K562 (cell line): ENCODE measurements around the gene DNAH8. TPM values are rescaled to one million over a fixed set of nuclear protein-coding genes. Genes with fewer than 3 reads are reported as not detected.
A peak's percentile ranks its signal among the peaks of the same experiment; 100 is the strongest.

Experiments
- ATAC-seq: fragments of 200-7000 bp; cut with Tn5 transposase; 3 replicates; pipeline ENCODE4 v1.9.1; 2020; ENCODE audit warnings: moderate library complexity
- BruUV-seq: library from RNA; stranded (reverse); fragments of 400-500 nt; replicated peaks from 2 replicates; lab custom pipeline; 2021; lab: Mats Ljungman, UMichigan
- CTCF ChIA-PET: fragments of 300-600 bp; formaldehyde crosslinking; extraction: SDS; loops from one replicate; lab custom pipeline; 2021; ENCODE audit warnings: low intra/inter-chr PET ratio; lab: Yijun Ruan, JAX
- POLR2A ChIA-PET: fragments of 300-600, 350-650 bp; sonication (Branson Sonifier 250); formaldehyde crosslinking; extraction: SDS; loops from one replicate; lab custom pipeline; 2021; ENCODE audit warnings: antibody characterized with exemption, inconsistent platforms; lab: Yijun Ruan, JAX
- DNase-seq, 4 experiments: peaks; one replicate each; pipeline versions ENCODE4 v3.0.0 to v3.0.0-alpha.2; 2011 to 2018; ENCODE audit warnings: low spot score in 3 of 4, mixed read lengths in 3 of 4; ENCODE audit errors: extremely low read depth in 1 of 4
- FAIRE-seq: peaks from 2 replicates; lab custom pipeline; 2011; peaks lifted over from hg19 to GRCh38; lab: Jason Lieb, UNC
- H2AFZ ChIP-seq: 2 replicates; pipeline ENCODE4 v1.6.0; 2011; ENCODE audit warnings: low read depth, low read length, control low read depth, inconsistent platforms
- H3K27ac ChIP-seq: fragments of 200-600 bp; 3 replicates; pipeline ENCODE4 v1.8.0; 2011; ENCODE audit warnings: low read depth, mild to moderate bottlenecking, control low read depth, inconsistent platforms, low read length, moderate library complexity, mixed read lengths; ENCODE audit errors: extremely low read depth
- H3K27me3 ChIP-seq, 2 experiments: fragments of 300-600 bp in 1 of 2; 2 replicates in 1 of 2; 3 replicates in 1 of 2; pipeline versions ENCODE4 v1.6.0 to v1.8.0; 2011; ENCODE audit warnings: inconsistent platforms in 2 of 2, low read length in 2 of 2, mild to moderate bottlenecking in 1 of 2, mixed read lengths in 1 of 2, moderate library complexity in 1 of 2; ENCODE audit not compliant: control insufficient read depth in 2 of 2, insufficient read depth in 2 of 2
- H3K36me3 ChIP-seq: fragments of 300-600 bp; 3 replicates; pipeline ENCODE4 v1.8.0; 2011; ENCODE audit warnings: mild to moderate bottlenecking, low read length, inconsistent platforms; ENCODE audit not compliant: control insufficient read depth, insufficient read depth
- H3K4me1 ChIP-seq, 2 experiments: fragments of 200-600 bp in 1 of 2; replicated peaks in 1 of 2; 2 replicates in 1 of 2; 3 replicates in 1 of 2; pipeline versions ENCODE4 v1.5.1 to v1.8.0; 2011; ENCODE audit warnings: inconsistent platforms in 2 of 2, low read length in 2 of 2, mild to moderate bottlenecking in 1 of 2, mixed read lengths in 1 of 2, moderate library complexity in 1 of 2; ENCODE audit not compliant: control insufficient read depth in 2 of 2, insufficient read depth in 2 of 2
- H3K4me2 ChIP-seq: 2 replicates; pipeline ENCODE4 v1.6.1; 2011; ENCODE audit warnings: low read length, control low read depth, inconsistent platforms, mixed read lengths; ENCODE audit not compliant: insufficient read depth
- H3K4me3 ChIP-seq: fragments of 200-600 bp; sonication (generic), shearing (Covaris generic); 2 replicates; pipeline ENCODE4 v1.5.1; 2016; ENCODE audit warnings: control low read depth, inconsistent platforms
- H3K79me2 ChIP-seq: fragments of 200-600 bp; 3 replicates; pipeline ENCODE4 v1.8.0; 2011; ENCODE audit warnings: low read length, inconsistent platforms; ENCODE audit not compliant: control insufficient read depth, insufficient read depth
- H3K9ac ChIP-seq, 2 experiments: 2 replicates each; pipeline versions ENCODE4 v1.6.0 to v1.6.1; 2011; ENCODE audit warnings: low read depth in 2 of 2, low read length in 2 of 2, control low read depth in 1 of 2, inconsistent platforms in 1 of 2, mild to moderate bottlenecking in 1 of 2, mixed read lengths in 1 of 2; ENCODE audit not compliant: insufficient read depth in 1 of 2
- H3K9me1 ChIP-seq: one replicate; pipeline ENCODE4 v1.6.0; 2011; ENCODE audit warnings: inconsistent platforms, mild to moderate bottlenecking, low read length, moderate library complexity; ENCODE audit not compliant: control insufficient read depth, insufficient read depth
- H3K9me3 ChIP-seq: replicated peaks from 2 replicates; pipeline ENCODE4 v1.5.1; 2011; ENCODE audit warnings: low read depth, low read length, inconsistent platforms; ENCODE audit not compliant: control insufficient read depth, insufficient read depth
- H4K20me1 ChIP-seq: replicated peaks from 2 replicates; pipeline ENCODE4 v1.6.1; 2011; ENCODE audit warnings: low read length, inconsistent platforms, mixed read lengths; ENCODE audit not compliant: control insufficient read depth, insufficient read depth
- ILF3 ChIP-seq: fragments of 450-650 bp; IDR thresholded peaks from 2 replicates; pipeline ENCODE4 v1.6.1; 2018; ENCODE audit warnings: antibody characterized with exemption, mild to moderate bottlenecking, moderate library complexity, borderline replicate concordance
- POLR2G ChIP-seq: fragments of 200-400 bp; formaldehyde crosslinking; IDR thresholded peaks from 2 replicates; pipeline ENCODE4 v1.6.1; 2017; ENCODE audit warnings: low read depth, mild to moderate bottlenecking, antibody characterized with exemption, low read length, moderate library complexity
- PTRF ChIP-seq: fragments of 450-650 bp; IDR thresholded peaks from 2 replicates; pipeline ENCODE4 v1.6.1; 2016; ENCODE audit warnings: mild to moderate bottlenecking, missing genetic modification characterization, missing compliant biosample characterization
- SMAD2 ChIP-seq: fragments of 150-350 bp; IDR thresholded peaks from 2 replicates; pipeline ENCODE4 v1.6.1; 2014; ENCODE audit warnings: low read depth, mild to moderate bottlenecking, low read length
- ZNF224 ChIP-seq: sonication (generic); formaldehyde crosslinking; IDR thresholded peaks from 2 replicates; pipeline ENCODE4 v1.8.0; 2022; ENCODE audit warnings: mild to moderate bottlenecking, missing genetic modification reagents
- ZNF316 ChIP-seq: fragments of 450-650 bp; IDR thresholded peaks from 2 replicates; pipeline ENCODE4 v1.6.1; 2016
- ZNF408 ChIP-seq: fragments of 250-450 bp; sonication (Bioruptor Pico); IDR thresholded peaks from 2 replicates; pipeline ENCODE4 v1.4.0; 2020; ENCODE audit warnings: low read depth, mild to moderate bottlenecking, moderate library complexity
- WGBS: fragments of 100-300 bp; shearing (Covaris generic); methylation state at CpG from one replicate; pipeline ENCODE4 v1.1.6; 2016; ENCODE audit warnings: low coverage, mixed read lengths; ENCODE audit not compliant: insufficient coverage; ENCODE audit errors: missing lambda C conversion rate; 5-methylcytosine and 5-hydroxymethylcytosine counted together
- in situ Hi-C: fragments of 300-500 bp; cut with MboI; formaldehyde crosslinking; loops from 4 replicates; pipeline ENCODE4 v1.15.0; 2018; ENCODE audit warnings: inconsistent platforms, mixed read lengths
- intact Hi-C: fragments of 100-400 bp; cut with micrococcal nuclease; formaldehyde crosslinking; loops from 2 replicates; pipeline ENCODE4 v1.14.2; 2022
- polyA plus RNA-seq, 8 experiments: library from polyadenylated mRNA; depleted of rRNA in 4 of 8; stranded (reverse) in 5 of 8; unstranded in 3 of 8; fragments of >200 nt; fragmentation: Nextera tagmentation in 2 of 8; fragmentation: Illumina TruSeq in 1 of 8; extraction: Ambion mirVana in 2 of 8; extraction: Trizol in 1 of 8; gene quantifications; 2 replicates each; pipeline versions ENCODE4 v1.2.1 to v1.2.3, GENCODE V29; 2011 to 2014; ENCODE audit warnings: inconsistent platforms in 1 of 8, missing spikeins in 1 of 8
- total RNA-seq, 7 experiments: library from RNA; depleted of rRNA in 6 of 7; stranded (reverse); fragments of >200 nt in 6 of 7; fragmentation: Illumina TruSeq in 2 of 7; extraction: Trizol in 2 of 7; gene quantifications; 2 replicates each; pipeline versions ENCODE4 v1.2.1 to v1.2.3, GENCODE V29; 2011 to 2021; ENCODE audit warnings: low replicate concordance in 1 of 7
- TF ChIP-seq, protein P1 (sequence below): sonication (generic); formaldehyde crosslinking; IDR thresholded peaks from 2 replicates; pipeline ENCODE4 v1.5.0; 2020; ENCODE audit warnings: missing genetic modification reagents

The DNAH8 gene
- total and polyA plus RNA-seq, 9 of the 15 experiments (the other 6 are each of a cell fraction or from before 2014, with no cell fraction given), result 1.2 to 4.2 (median 2.9) TPM

- TF ChIP-seq PTRF, result no peak
- TF ChIP-seq ILF3, result no peak
- no peak for TF ChIP-seq ZNF224 (CRISPR knock-in tag)
Measured at GRCh38 chr6:38792356-38792755, 77.2 kb downstream of the DNAH8 start (continued).

DNA sequence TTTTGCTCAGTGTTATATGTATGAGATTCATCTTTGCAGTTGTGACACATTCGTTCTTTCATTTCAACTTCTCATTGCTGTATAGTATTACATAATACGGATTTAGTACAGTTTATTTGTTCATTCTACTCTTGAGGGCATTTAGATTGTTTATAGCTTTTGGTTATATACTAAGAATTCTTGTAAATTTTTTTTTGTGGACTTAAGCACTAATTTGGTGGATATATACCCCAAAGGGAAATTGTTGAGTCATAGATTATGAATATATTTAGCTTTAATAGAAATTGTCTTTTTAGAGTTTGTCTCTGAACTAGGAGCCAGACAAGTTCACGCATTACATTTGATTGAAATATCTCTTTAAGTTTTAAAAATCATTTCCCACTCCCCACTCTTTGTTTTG is 79.6 kb downstream of the DNAH8 start:
- no peak overlapping the region for H3K4me3 ChIP-seq
- no peak for FAIRE-seq
- intact Hi-C loops, result no loop called here
- CTCF ChIA-PET, result no interaction called here
- in situ Hi-C loops, result no loop called here
- H3K27me3 ChIP-seq, result no peaks in the 10 kb centered on the region
- no peaks in the 10 kb centered on the region for H3K79me2 ChIP-seq
- H3K36me3 ChIP-seq, result peaks cover 3% of the 10 kb centered on the region; the same call in 1 of the 3 replicates
- H3K9me1 ChIP-seq, result no peaks in the 10 kb centered on the region
- WGBS, result 44% methylated on average over 3 of the region's 3 CpGs
- ATAC-seq, result no peak
- no peak overlapping the region for H2AFZ ChIP-seq
- TF ChIP-seq, protein P1, sequence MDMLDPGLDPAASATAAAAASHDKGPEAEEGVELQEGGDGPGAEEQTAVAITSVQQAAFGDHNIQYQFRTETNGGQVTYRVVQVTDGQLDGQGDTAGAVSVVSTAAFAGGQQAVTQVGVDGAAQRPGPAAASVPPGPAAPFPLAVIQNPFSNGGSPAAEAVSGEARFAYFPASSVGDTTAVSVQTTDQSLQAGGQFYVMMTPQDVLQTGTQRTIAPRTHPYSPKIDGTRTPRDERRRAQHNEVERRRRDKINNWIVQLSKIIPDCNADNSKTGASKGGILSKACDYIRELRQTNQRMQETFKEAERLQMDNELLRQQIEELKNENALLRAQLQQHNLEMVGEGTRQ (CRISPR knock-in tag), result no peak
- no peak for TF ChIP-seq SMAD2
- peak; percentile 17; the same call in 1 of the 2 replicates for TF ChIP-seq ZNF316
- TF ChIP-seq POLR2G, result no peak
- TF ChIP-seq ZNF408 (CRISPR knock-in tag), result no peak
- H3K4me2 ChIP-seq, result no peak overlapping the region
- no peak overlapping the region for H3K27ac ChIP-seq
- no peaks in the 10 kb centered on the region for H3K9me3 ChIP-seq
- no peaks in the 10 kb centered on the region for H4K20me1 ChIP-seq
- no TSS peak for BruUV-seq
- DNase-seq, result no peak
- no peak overlapping the region for H3K9ac ChIP-seq
- POLR2A ChIA-PET, result interaction anchor here (0.6 kb wide), 1 partner anchor 85 kb away, joined by 3 read pairs; no protein-coding TSS in a partner anchor
- peaks cover 8 to 24% of the 10 kb centered on the region in 2 experiments for H3K4me1 ChIP-seq
